ENCODE data around the gene WDR88.
"Not testable (repeated sequence)": the region's sequence is repeated elsewhere in the genome, so short reads cannot be mapped to it uniquely, and the experiment has no call there.

WDR88 gene

DNA sequence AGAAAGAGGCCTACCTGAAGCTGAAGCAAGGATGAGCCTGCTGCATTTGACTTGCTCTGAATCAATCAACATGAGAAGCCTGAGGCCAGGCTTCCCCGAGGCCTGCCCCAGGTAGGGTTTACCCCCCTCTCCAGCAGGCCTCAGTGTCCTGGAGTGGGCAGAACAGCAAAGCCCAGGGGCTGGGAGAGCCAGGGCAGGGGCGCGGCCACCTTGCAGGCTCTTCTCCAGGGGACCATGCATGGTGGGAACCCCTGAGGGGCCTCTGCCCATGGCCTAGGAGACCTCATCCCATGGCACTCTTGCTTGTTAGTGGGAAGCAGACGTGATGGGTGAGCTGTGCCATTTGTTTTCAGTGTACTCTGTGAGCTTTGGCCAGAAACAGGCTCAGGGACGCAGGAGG, 42.3 kb downstream of the WDR88 start:
- no peak for DNase-seq

DNA sequence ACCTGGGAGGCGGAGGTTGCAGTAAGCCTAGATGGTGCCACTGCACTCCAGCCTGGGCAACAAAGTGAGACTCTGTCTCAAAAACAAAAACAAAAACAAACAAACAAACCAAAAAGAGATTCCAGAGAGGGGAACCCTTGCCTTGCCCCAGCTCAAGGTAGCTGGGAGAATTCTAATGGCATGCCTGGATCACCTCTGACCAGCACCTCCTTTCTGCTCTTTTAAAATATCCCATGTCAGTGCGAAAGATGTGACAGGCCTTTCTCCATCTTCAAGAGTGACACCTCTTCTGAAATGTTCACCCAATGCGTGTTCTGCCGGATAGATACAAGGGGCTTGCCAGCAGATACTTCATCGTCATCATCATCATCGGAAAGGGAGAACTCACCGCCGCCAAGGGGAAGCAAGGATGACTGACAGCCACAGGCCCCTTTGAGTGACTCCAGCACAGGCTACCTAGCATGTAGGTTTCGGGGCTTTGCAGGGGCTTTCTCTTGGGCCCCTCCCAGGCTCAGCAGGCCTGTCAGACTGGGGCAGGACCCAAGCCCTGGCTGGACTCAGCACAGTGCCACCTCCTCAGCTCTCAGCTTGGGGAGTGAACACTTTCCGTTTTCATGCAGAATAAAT, 43.4 kb downstream of the WDR88 start:
- DNase-seq = no peak

DNA sequence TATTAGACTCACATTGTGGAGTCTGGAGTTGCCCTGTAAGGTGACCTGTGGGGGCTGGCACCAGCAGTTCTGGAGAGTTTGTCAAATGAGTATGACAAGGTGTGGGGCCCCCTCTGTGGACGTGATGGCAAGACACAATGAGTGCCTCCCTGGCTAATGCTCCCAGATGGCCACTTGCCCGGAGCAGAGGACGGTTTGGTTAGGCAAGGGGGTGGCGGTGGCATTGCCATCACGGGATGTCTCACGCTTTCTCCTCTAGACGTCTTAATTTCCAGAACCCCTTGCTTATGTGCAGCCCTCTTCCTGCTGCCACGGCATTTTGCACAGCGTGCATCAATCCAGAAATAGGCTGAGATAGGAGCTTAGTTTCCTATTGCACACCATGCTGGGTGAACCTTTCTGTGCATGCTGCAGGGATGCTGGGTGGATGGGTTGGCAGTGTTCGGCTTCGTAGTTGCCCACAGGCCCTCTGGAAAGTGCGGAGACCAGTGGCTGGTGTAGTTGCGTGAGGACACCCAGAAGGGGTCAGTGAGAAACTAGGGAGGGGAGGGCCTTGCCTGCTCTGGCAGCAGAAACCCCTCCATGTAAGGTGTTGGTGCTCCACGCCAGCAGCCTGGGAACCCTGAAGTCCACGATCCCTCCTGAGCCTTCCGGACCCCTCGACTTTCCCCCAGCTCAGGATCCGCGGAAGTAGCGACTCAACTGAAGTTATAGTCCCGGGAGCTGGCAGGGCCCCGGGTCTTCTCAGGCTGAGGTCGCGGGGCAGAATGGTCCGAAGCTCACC, 44.2 kb downstream of the WDR88 start:
- DNase-seq = no peak

DNA sequence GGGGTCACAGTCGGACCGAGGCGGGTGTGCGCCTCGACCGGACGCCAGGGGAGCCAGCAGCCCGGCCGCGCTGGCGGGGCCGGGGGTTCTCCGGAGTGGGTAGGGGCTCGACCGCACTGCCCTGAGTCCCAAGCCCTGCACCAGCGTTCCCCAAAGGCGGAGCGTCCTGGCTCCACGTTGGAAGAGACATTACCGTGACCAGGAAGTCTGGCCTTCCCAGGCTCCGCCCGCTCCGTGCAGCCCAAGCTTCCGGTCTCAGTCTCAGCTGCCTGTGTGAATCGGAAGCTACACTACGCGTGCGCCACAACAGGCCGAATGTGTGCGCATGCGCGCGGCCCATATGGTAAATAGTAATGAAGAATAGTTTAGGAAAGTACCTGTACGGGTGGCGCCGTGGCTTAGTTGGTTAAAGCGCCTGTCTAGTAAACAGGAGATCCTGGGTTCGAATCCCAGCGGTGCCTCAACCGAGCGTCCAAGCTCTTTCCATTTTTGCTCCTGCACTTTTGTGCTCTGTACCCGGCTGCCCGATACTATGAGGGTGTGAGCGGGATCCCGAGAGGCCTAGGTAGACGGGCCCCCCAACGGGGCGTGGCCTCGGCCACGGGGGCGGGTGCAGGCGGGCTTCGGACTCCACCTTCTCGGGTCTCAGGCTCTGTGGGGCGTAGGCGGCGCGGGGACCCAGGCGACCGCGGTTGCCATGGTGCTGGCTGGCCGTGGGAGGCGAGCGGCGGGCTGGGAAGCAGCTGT, 44.9 kb downstream of the WDR88 start:
- DNase-seq = peak; percentile 96

DNA sequence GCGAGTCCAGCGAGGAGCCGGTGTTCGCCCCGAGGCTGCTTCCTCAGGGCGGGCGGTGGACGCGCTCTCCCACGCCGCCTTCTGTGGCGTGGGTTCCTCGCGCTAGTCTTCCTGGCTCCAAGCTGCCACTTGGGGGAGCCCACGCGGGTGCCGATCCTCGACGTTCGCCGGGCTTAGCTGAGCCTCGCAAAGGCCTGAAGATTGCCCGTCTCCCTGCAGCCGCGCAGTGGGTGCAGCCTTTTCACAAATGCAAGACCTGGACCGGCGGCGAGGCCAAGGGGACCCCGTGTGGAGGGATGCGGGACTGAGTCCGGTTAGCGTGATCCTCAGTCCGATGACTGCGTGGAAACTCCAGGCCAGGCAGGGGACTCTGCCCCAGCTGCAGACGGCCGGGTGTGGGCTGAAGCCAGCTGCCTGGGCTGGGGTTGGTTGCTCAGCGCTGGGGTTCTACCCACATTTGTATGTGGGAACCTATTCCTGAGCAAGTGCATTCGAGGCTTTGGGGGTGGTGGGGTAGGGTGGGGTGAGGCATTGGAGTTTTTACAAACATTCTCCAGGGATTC, 45.6 kb downstream of the WDR88 start:
- DNase-seq = peak; percentile 68

DNA sequence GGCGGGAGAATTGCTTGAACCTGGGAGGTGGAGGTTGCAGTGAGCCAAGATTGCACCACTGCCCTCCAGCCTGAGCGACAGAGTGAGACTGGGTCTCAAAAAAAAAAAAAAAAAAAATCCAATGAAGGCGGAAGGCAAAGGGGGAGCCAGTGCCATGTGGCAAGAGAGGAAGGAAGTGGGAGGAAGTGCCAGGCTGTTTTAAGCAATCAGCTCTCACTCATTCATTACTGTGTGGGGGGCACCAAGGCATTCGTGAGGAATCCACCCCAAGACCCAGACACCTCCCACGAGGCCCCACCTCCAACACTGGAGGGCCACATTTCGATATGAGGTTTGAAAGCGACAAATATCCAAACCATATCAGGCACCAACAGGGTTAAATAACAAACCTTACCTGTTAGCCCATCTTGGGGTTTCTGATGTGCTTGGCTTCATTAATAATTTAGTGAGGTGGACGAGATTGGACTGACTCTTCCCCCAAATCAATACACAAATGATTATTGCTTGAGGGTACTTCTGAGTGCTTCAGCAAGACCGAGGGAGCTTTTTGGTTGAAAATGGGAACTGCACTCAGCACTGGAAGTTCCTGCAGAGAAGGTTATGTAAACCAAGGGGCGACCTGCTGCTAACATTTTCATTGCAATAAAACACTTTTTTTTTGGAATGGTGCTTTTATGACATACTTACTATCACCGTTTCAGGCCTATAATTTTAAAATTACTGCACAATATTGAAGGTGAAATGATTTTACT, 54.7 kb downstream of the WDR88 start:
- peak; percentile 81 for DNase-seq

DNA sequence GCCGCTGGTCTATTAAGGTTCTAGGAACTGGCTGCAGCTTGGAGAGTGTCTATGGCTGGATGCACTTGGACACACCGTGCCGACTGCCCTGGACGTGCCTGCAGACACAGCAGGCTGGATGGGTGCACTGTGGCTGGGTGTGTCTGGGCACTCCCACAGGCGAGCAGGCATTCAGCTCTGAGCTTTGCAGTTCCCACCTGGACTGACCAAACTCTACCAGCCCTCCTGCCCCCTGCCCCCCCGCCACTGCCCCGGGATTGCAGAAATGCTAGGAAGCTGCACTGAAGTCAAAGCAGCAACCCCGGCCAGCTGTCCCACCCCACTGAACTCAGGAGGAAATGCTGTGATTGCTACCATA, 55.2 kb downstream of the WDR88 start:
- DNase-seq = peak; percentile 45

DNA sequence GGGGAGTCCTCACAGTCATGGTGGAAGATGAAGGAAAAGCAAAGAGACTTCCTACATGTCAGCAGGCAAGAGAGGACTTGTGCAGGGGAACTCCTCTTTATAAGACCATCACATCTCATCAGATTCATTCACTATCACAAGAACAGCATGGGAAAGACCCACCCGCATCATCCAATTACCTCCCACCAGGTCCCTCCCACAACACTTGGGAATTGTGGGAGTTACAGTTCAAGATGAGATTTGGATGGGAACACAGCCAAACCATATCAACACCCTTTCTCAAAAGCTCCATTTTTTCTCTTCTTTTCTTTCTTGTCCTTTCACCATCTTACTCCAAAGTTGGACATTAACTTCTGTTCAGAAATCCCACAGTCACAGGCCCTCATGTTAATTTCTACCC, 57.5 kb downstream of the WDR88 start:
- no peak for DNase-seq

DNA sequence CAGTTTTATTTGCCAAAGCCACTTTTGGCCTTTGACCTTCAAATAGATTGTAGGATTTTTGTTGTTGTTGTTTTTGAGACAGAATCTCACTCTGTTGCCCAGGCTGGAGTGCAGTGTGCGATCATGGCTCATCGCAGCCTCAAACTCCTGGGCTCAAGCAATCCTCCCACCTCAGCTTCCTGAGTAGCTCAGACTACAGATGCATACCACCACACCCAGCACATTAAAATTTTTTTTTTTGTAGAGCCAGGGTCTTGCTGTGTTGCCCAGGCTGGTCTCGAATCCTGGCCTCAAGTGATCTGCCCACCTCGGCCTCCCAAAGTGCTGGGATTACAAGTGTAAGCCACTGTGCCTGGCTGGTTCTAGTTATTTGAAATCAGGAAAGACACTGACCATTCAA, 59.2 kb downstream of the WDR88 start:
- not testable (repeated sequence) for DNase-seq

DNA sequence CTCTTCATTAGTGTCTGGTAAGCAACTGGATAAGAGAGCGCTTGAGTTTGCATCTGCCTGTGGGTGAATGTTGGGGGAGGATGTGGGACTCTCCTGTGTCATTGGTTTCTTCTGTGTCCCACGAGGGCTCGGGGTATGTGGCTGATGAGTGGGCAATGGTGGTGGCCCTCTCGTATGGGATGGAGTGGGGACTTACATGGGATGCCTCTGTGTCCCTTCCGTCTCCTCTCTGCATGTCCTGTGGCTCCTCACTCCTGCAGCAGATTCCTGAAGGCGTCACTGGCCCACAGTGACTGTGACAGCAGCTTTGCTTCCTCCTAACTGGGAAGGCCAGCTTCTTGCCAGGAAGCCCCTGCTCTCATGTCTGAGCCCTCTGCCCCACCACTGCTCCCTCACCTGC, 59.6 kb downstream of the WDR88 start:
- DNase-seq = no peak

DNA sequence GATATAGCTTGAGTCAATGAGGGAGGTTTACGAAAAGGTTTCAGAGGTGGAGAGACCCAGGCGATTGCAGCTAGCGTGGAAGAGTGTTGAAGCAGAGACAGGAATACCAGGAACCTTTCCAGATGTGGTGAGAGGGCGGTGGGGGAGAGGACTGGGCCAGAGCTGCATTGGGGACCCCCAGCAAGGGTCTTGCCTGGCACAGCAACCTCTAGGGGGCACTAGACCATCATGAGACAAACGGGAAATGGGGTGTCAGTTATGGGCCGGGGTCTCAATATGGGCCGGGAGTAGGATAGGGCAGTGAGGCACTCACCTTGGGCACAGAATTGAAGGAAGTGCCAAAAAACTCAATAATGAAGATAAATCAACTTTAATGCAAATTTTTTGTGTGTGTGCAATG, 60.1 kb downstream of the WDR88 start:
- DNase-seq = no peak

DNA sequence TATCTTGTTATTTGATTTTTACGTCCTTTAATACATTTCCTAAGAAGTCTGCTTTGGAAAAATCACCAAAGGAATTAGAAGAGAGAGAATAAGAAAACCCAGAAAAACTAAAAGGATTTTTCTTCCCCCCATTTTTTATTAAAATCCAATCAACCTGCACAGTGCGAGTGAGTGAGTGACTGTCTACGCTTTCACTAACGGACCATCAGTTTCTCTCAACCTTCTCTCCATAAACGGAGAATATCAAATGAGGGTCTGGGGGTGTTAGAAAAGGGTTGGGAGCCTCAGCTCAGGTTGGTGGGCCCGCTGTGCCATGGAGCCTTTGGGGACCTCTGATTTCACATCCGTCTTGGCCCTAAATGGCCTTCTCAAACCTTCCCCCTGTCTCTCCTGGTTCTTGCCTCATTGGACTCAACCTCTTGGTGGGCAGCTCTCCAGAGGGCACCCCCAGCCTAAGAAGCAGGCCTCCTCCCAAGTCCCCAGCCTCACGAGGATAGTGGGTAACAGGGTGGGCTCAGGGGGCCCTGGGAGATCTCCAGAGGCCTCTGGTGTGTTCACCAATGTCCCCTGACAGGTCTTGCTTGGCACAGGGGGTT, 61.5 kb downstream of the WDR88 start:
- no peak for DNase-seq

DNA sequence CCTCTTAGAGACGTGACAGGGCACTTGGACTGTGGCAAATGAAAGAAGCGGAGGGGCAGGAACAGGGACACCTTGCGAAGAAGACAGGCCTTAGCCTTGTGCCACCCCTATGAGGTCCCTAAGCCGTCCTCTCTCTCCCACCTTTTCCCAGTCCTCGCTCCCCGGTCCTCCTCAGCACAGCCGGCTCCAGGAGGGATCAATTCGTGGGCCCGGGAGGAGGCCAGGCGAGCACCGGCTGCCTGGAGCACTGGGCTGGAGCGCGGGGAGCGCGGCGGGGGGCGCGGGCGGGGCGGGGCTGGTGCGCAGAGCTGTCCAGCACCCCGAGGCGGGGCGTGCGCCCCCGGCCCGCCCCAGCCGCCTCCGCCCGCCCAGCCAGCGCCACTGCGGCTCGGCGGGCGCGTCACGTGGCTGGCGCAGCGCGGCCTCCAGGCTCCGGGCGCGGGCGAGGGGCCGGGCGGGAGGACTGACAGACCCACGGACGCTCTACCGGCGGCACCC, 62.0 kb downstream of the WDR88 start, which contains the start of gene LRP3:
Gene LRP3 (plus strand): TSS at position 466 of the 498 bp plus-strand sequence. CDS start 456 bp downstream, outside the sequence.
- no peak for DNase-seq

DNA sequence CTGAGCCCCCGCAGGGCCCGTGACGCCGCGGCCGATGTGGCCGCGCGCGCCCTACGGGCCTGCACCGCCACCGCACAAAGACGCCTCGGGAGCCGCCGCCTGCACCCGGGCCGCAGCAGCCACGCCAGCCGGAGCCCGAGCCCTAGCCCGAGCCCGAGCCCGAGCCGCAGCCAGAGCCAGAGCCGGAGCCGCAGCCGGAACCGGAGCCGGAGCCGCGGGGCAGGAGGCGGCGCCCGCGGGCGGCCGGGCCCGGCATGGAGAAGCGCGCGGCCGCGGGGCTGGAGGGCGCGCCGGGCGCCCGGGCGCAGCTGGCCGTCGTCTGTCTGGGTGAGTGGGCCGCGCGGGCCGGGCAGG, 62.6 kb downstream of the WDR88 start:
- DNase-seq = no peak

DNA sequence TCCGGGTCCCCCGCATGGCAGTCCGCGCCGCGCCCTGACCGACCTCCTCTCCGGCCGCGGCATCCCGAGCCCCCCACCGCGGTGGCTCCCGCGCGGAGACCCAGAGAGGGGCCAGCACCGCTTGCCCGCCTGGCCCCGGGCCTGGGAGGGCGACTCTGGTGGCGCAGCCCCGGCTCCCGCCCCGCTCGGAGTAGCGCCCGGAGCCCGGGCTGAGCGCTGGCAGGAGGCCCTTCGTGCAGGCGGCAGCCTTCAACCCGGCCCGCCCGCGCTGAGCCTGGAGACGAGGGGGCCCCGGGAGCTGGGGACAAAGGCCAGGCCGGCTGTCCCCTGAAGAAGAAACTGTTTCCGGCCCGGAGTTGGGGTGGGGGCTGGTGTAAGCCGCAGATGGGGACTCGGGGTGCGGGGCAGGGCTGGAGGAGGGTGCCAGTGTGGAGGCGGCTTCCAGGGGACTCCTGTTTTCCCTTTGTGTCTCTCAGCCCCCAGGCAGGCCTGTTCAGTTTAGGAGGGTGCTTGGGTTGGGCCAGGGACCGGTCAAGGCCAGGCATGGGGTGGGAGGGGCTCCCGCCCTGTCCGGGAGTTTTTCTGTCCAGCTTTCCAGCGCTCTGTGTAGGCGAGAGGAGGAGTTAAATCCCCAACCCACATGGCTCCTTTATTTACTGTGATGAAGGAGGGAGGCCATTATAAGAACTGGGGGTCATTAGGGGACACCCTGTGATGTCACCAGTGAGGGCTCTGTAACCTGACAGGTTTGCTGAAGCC, 63.2 kb downstream of the WDR88 start:
- no peak for DNase-seq

DNA sequence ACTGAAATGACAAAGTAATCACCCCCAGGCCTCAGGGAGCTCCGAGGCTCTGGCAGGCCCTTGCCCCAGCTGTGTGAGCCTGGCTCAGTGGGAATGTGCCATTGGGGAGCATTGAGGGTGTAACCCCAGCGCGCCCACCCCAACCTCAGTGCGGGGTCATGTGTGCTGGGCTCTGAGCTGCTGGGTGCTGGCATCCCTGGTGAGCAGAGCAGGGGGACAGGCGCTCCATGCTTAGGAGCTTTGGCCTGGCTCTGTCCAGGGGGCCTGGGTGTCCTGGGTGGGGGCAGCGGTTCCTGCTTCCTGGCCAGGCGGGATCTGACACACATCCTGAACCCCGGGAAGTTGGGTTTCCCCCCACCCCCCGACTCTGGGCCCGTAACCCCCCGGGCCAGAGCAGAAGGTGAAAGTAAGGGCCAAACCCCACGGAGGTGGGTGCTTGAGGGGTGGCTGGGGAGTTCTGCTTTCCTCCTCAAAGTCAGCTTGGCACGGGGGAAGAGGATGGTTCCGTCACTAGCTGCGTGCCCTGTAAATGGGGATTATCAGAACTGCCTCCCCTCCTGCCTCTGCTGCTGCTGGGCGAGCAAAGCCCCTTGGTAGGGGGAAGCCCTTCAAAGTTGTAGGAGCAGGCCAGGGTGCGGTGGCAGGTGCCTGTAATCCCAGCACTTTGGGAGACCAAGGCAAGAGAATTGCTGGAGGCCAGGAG, 63.9 kb downstream of the WDR88 start:
- no peak for DNase-seq

DNA sequence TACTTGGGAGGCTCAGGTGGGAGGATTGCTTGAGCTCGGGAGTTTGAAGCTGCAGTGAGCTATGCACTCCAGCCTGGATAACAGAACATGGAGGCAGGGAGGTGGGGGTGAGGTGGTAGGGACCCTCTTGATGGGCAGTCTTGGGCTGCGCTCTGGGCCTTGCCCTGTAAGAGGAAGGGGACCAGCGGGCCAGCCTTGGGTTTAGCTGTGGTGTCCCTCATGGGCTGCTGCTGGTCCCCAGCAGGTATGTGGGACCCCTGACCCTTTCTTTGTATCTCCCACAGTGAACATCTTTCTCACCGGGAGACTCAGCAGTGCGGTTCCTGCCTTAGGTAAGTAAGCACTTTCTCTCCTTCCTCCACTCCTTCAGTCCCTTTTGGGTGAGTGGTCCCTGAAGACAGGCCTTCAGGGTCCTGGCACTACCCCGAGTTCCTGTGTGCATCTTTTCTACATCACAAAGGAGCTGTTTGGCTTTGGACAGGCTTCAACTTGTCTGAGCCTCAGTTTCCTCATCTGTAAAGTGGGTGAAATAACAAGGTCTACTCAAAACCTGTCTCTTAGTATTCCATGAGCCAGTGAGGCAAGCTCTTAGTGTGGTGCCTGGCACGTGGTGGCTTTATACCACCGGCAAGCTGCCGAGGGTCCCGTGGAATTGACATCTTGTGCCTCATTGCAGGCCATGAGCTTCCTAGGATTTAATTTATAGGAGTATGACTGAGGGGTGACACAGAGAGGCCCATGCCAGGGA, 64.7 kb downstream of the WDR88 start:
- no peak for DNase-seq

DNA sequence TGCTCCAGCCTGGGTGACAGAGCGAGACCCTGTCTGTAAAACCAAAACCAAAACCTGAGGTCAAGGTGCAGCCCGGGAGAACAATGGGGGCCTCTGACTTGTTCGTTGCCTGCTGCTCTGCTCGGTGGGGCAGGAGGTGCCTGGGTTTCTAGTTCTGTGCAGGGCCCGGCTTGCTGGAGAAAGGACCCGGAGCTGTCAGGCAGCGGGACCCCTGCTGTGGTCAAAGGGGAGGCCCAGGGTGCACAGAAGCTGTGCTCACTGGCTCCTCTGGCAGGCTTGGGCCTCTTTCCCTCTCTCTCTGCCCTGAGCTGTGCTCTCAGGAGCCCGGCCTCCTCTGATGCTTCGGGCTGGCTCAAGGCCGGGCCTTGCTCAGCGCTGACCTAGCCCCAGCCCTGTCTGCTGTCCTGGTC, 65.7 kb downstream of the WDR88 start:
- no peak for DNase-seq

DNA sequence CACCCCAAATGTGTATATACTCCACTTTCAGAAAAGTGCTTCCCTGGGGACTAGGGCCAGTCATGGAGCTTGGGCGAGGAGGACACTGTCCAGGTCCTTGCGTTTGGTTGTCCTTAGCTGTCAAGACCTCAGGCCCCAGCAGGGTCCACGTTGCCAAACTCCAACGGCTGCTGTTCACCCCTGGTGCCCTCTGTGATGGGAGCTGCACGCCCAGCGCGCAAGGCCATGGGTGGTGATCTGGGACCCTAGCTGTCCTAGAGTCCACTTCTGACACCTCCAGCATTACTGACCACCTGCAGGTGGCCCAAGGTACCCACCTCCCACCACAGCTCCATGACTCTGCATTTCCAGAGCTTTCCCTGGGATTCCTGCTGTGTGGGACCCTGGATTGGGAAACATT, 66.3 kb downstream of the WDR88 start:
- no peak for DNase-seq

Data from GF-D8 (cell line).